Panc1 (cell line): ENCODE data around the gene RNF128. TPM values are rescaled to one million over a fixed set of nuclear protein-coding genes. Genes with fewer than 3 reads are reported as not detected.

Source experiments
- ATAC-seq: fragments of 200-7000 bp; cut with Tn5 transposase; 2 replicates; pipeline ENCODE4 v1.9.1; 2020; ENCODE audit warnings: mild to moderate bottlenecking, moderate library complexity
- BruUV-seq: library from RNA; stranded (reverse); fragments of 400-500 nt; replicated peaks from 2 replicates; lab custom pipeline; 2021; lab: Mats Ljungman, UMichigan
- CTCF ChIA-PET: fragments of 300-600 bp; sonication (Branson Sonifier 250); formaldehyde crosslinking; loops from one replicate; lab custom pipeline; 2022; ENCODE audit warnings: antibody characterized with exemption; lab: Charles Lee
- POLR2A ChIA-PET: fragments of 300-600 bp; sonication (Branson Sonifier 250); formaldehyde crosslinking; loops from one replicate; lab custom pipeline; 2022; ENCODE audit warnings: antibody characterized with exemption; lab: Charles Lee
- DNase-seq: peaks from one replicate; pipeline ENCODE4 v3.0.0-alpha.2; 2010; ENCODE audit warnings: low read depth, low spot score
- H3K27ac ChIP-seq: 2 replicates; pipeline ENCODE4 v1.5.1; 2011; ENCODE audit warnings: mild to moderate bottlenecking, low read length, inconsistent platforms
- H3K27me3 ChIP-seq: fragments of 200-500 bp; sonication (Bioruptor generic); 2 replicates; pipeline ENCODE4 v1.6.0; 2014; ENCODE audit warnings: low read length, inconsistent platforms; ENCODE audit not compliant: control insufficient read depth, insufficient read depth
- H3K36me3 ChIP-seq: fragments of 200-500 bp; sonication (Bioruptor generic); 2 replicates; pipeline ENCODE4 v1.5.1; 2014; ENCODE audit warnings: inconsistent platforms, mild to moderate bottlenecking, low read length, moderate library complexity; ENCODE audit not compliant: control insufficient read depth, insufficient read depth
- H3K4me1 ChIP-seq: 2 replicates; pipeline ENCODE4 v1.5.1; 2011; ENCODE audit warnings: inconsistent platforms, mild to moderate bottlenecking, low read length, moderate library complexity; ENCODE audit not compliant: control insufficient read depth, insufficient read depth
- H3K4me3 ChIP-seq, 2 experiments: 2 replicates each; pipeline ENCODE4 v1.5.1; 2011 to 2012; ENCODE audit warnings: low read depth in 2 of 2, low read length in 2 of 2, mild to moderate bottlenecking in 2 of 2, inconsistent platforms in 1 of 2, moderate library complexity in 1 of 2
- H3K9me3 ChIP-seq: fragments of 200-500 bp; sonication (Bioruptor generic); 2 replicates; pipeline ENCODE4 v1.5.1; 2014; ENCODE audit warnings: low read depth, mild to moderate bottlenecking, inconsistent platforms, low read length, moderate library complexity; ENCODE audit not compliant: control insufficient read depth, insufficient read depth
- POLR2AphosphoS5 ChIP-seq: IDR thresholded peaks from 2 replicates; pipeline ENCODE4 v1.6.1; 2012; ENCODE audit warnings: mild to moderate bottlenecking, low read depth, low read length, moderate library complexity
- SIN3A ChIP-seq: IDR thresholded peaks from 2 replicates; pipeline ENCODE4 v1.6.1; 2012; ENCODE audit warnings: low read depth, mild to moderate bottlenecking, low read length, moderate library complexity, borderline replicate concordance; ENCODE audit not compliant: insufficient read depth
- TCF7L2 ChIP-seq: IDR thresholded peaks from 2 replicates; pipeline ENCODE4 v1.6.1; 2011; ENCODE audit warnings: mild to moderate bottlenecking, low read depth, low read length, inconsistent platforms
- in situ Hi-C: cut with HindIII; loops from 2 replicates; pipeline ENCODE4 v1.10.0; 2016; ENCODE audit warnings: low sequenced_read_pairs, low pct_unique_long_range_greater_than_20kb
- intact Hi-C: fragments of 100-400 bp; cut with micrococcal nuclease; formaldehyde crosslinking; loops from one replicate; pipeline ENCODE4 v1.10.0; 2022; ENCODE audit not compliant: unreplicated experiment
- total RNA-seq: library from RNA; stranded (reverse); gene quantifications from one replicate; pipeline ENCODE4 v1.2.1, GENCODE V29; 2021; ENCODE audit not compliant: unreplicated experiment
- TF ChIP-seq, protein P1 (sequence below): fragments of 450-650 bp; IDR thresholded peaks from 2 replicates; pipeline ENCODE4 v1.5.1; 2017; ENCODE audit warnings: mild to moderate bottlenecking
- TF ChIP-seq, protein P2 (sequence below), 2 experiments: IDR thresholded peaks; 2 replicates each; pipeline ENCODE4 v1.6.1; 2011 to 2012; ENCODE audit warnings: low read depth in 2 of 2, control low read depth in 1 of 2, low read length in 1 of 2, mild to moderate bottlenecking in 1 of 2, moderate library complexity in 1 of 2; ENCODE audit not compliant: insufficient read depth in 1 of 2

The RNF128 gene
- total RNA-seq, 1 experiment from 2014 or later, result 5.0 TPM

DNA sequence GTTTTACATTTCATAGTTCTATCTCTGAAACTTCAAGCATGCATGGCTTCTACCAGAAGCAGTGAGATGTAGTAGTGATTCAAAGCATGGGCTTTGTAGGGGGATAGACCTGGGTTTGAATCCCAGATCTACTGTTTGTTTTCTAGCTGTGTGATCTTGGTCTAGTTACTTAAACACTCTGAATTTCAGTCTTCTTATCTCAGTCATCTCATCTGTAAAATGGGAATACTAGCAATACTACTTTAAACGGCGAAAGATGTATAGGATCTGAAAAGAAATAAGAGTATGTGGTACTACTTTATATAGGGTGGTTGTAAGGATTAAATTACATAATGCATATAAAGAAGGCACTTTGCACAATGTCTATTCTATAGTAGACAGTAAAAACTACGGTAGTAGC is 20.0 kb upstream of the RNF128 start:
- H3K4me1 ChIP-seq, result no peaks in the 10 kb centered on the region
- ATAC-seq, result no peak
- no peak for DNase-seq
- CTCF ChIA-PET, result no interaction called here
- no peaks in the 10 kb centered on the region for H3K9me3 ChIP-seq
- no peaks in the 10 kb centered on the region for H3K36me3 ChIP-seq
- POLR2A ChIA-PET, result no interaction called here
- no peak overlapping the region for H3K4me3 ChIP-seq
- TF ChIP-seq POLR2AphosphoS5 (no peak), SIN3A (no peak), TCF7L2 (no peak)
- TF ChIP-seq, protein P1, sequence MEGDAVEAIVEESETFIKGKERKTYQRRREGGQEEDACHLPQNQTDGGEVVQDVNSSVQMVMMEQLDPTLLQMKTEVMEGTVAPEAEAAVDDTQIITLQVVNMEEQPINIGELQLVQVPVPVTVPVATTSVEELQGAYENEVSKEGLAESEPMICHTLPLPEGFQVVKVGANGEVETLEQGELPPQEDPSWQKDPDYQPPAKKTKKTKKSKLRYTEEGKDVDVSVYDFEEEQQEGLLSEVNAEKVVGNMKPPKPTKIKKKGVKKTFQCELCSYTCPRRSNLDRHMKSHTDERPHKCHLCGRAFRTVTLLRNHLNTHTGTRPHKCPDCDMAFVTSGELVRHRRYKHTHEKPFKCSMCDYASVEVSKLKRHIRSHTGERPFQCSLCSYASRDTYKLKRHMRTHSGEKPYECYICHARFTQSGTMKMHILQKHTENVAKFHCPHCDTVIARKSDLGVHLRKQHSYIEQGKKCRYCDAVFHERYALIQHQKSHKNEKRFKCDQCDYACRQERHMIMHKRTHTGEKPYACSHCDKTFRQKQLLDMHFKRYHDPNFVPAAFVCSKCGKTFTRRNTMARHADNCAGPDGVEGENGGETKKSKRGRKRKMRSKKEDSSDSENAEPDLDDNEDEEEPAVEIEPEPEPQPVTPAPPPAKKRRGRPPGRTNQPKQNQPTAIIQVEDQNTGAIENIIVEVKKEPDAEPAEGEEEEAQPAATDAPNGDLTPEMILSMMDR, result no peak
- TF ChIP-seq, protein P2, sequence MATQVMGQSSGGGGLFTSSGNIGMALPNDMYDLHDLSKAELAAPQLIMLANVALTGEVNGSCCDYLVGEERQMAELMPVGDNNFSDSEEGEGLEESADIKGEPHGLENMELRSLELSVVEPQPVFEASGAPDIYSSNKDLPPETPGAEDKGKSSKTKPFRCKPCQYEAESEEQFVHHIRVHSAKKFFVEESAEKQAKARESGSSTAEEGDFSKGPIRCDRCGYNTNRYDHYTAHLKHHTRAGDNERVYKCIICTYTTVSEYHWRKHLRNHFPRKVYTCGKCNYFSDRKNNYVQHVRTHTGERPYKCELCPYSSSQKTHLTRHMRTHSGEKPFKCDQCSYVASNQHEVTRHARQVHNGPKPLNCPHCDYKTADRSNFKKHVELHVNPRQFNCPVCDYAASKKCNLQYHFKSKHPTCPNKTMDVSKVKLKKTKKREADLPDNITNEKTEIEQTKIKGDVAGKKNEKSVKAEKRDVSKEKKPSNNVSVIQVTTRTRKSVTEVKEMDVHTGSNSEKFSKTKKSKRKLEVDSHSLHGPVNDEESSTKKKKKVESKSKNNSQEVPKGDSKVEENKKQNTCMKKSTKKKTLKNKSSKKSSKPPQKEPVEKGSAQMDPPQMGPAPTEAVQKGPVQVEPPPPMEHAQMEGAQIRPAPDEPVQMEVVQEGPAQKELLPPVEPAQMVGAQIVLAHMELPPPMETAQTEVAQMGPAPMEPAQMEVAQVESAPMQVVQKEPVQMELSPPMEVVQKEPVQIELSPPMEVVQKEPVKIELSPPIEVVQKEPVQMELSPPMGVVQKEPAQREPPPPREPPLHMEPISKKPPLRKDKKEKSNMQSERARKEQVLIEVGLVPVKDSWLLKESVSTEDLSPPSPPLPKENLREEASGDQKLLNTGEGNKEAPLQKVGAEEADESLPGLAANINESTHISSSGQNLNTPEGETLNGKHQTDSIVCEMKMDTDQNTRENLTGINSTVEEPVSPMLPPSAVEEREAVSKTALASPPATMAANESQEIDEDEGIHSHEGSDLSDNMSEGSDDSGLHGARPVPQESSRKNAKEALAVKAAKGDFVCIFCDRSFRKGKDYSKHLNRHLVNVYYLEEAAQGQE (IDR thresholded peaks at IDR 0.05; ENCODE audit: insufficient read depth in 1 of 2, low read depth in 2 of 2, low read length in 1 of 2), result no peak
- H3K27me3 ChIP-seq, result no peaks in the 10 kb centered on the region
- no TSS peak for BruUV-seq
- no peak overlapping the region for H3K27ac ChIP-seq
- in situ Hi-C loops, result no loop called here
- intact Hi-C loops, result no loop called here

DNA sequence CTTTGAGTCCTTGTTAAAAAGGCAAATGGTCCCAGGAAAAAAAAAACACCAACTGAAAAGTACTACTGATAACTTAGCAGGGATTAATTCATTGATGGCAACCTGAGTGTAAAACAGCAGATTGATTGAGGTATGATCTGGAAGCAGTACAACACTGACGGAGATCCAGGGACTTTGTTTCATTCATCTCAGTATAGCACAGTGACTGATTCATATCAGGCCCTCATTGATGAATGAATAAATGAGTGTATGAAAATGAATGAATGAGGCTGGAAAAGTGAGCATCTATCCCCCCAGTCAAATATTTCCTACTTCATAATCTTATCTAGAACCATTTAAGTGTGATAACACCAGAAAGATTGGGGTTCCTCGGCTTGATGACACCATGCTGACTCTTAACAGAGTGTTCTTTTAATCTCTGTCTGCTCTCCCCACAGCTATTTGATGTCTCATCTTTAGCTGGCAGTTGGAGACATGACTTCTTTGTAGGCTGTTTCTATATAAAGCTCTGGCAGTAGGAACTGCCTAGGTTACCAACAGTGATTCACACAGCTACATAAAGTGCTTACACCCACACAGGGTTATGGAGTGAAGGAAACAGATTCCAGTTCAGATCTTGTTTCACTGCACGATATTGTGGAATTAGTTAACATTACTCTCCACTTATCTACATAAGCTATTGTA is 18.6 kb upstream of the RNF128 start:
- POLR2A ChIA-PET, result no interaction called here
- no peak overlapping the region for H3K4me3 ChIP-seq
- BruUV-seq, result no TSS peak
- TF ChIP-seq POLR2AphosphoS5, result no peak
- TF ChIP-seq, protein P1, result no peak
- no peak for TF ChIP-seq SIN3A
- TF ChIP-seq TCF7L2, result no peak
- TF ChIP-seq, protein P2 (IDR thresholded peaks at IDR 0.05; ENCODE audit: insufficient read depth in 1 of 2, low read depth in 2 of 2, low read length in 1 of 2), result no peak
- H3K9me3 ChIP-seq, result no peaks in the 10 kb centered on the region
- intact Hi-C loops, result no loop called here
- H3K27ac ChIP-seq, result no peak overlapping the region
- H3K36me3 ChIP-seq, result no peaks in the 10 kb centered on the region
- DNase-seq (peak; percentile 67), ATAC-seq (peak; percentile 98)
- no peaks in the 10 kb centered on the region for H3K27me3 ChIP-seq
- in situ Hi-C loops, result no loop called here
- CTCF ChIA-PET, result no interaction called here
- no peaks in the 10 kb centered on the region for H3K4me1 ChIP-seq
